H1 (cell line): ENCODE measurements around the gene CCDC141. TPM values are rescaled to one million over a fixed set of nuclear protein-coding genes. Genes with fewer than 3 reads are reported as not detected.

ENCODE experiments used
- CBX8 ChIP-seq: fragments of 300-800, 300-1000 bp; sonication (generic); IDR thresholded peaks from 2 replicates; pipeline ENCODE4 v1.7.1; 2016; ENCODE audit warnings: low read depth, low read length, borderline replicate concordance
- CEBPB ChIP-seq: IDR thresholded peaks from 2 replicates; pipeline ENCODE4 v1.6.1; 2012; ENCODE audit warnings: low read depth, low read length
- CHD2 ChIP-seq: IDR thresholded peaks from 2 replicates; pipeline ENCODE4 v1.6.1; 2012; ENCODE audit warnings: low read length, improper control_type of control experiment
- CHD7 ChIP-seq: fragments of 300-600 bp; sonication (generic); IDR thresholded peaks from 2 replicates; pipeline ENCODE4 v1.7.1; 2012; ENCODE audit warnings: low read length, moderate library complexity, mild to moderate bottlenecking, inconsistent platforms; ENCODE audit not compliant: insufficient replicate concordance
- KDM5A ChIP-seq: fragments of 200-600 bp; IDR thresholded peaks from 2 replicates; pipeline ENCODE4 v1.7.1; 2012; ENCODE audit warnings: mild to moderate bottlenecking, low read length, inconsistent platforms, mixed read lengths
- RBBP5 ChIP-seq: IDR thresholded peaks from 2 replicates; pipeline ENCODE4 v1.7.1; 2012; ENCODE audit warnings: low read depth, mild to moderate bottlenecking, inconsistent platforms, low read length, moderate library complexity, borderline replicate concordance
- SP1 ChIP-seq: IDR thresholded peaks from 2 replicates; pipeline ENCODE4 v1.6.1; 2011; ENCODE audit warnings: low read depth, low read length
- SUZ12 ChIP-seq: fragments of 200-600 bp; sonication (generic); IDR thresholded peaks from 2 replicates; pipeline ENCODE4 v1.6.1; 2012; ENCODE audit warnings: mild to moderate bottlenecking, inconsistent platforms, low read length, moderate library complexity, mixed read lengths
- TBP ChIP-seq: IDR thresholded peaks from 2 replicates; pipeline ENCODE4 v1.6.1; 2011; ENCODE audit warnings: low read depth, low read length, improper control_type of control experiment
- polyA plus RNA-seq, 7 experiments: library from polyadenylated mRNA; depleted of rRNA in 3 of 7; stranded (reverse) in 5 of 7; unstranded in 2 of 7; fragments of >200 nt in 5 of 7; fragments of 200-250 nt in 2 of 7; gene quantifications; 1 replicate in 5 of 7; 2 replicates in 1 of 7; 4 replicates in 1 of 7; pipeline versions ENCODE4 v1.2.1 to v1.2.3, GENCODE V29; 2011 to 2013; ENCODE audit warnings: missing spikeins in 2 of 7, mixed read lengths in 2 of 7
- total RNA-seq: library from RNA; stranded (reverse); fragmentation: NEBNext Ultra II Directional; extraction: Animal tissue kit (Norgen Biotek cat#: 25700); gene quantifications from 2 replicates; pipeline ENCODE4 v1.2.1, GENCODE V29; 2021
- TF ChIP-seq, protein P1 (sequence below): IDR thresholded peaks from 2 replicates; pipeline ENCODE4 v1.6.1; 2012; ENCODE audit warnings: low read length, inconsistent platforms

The CCDC141 gene
- total and polyA plus RNA-seq, 2 of the 8 experiments (the other 6 are each of a cell fraction or from before 2014, with no cell fraction given) = 0.56 to 21.6 TPM

DNA sequence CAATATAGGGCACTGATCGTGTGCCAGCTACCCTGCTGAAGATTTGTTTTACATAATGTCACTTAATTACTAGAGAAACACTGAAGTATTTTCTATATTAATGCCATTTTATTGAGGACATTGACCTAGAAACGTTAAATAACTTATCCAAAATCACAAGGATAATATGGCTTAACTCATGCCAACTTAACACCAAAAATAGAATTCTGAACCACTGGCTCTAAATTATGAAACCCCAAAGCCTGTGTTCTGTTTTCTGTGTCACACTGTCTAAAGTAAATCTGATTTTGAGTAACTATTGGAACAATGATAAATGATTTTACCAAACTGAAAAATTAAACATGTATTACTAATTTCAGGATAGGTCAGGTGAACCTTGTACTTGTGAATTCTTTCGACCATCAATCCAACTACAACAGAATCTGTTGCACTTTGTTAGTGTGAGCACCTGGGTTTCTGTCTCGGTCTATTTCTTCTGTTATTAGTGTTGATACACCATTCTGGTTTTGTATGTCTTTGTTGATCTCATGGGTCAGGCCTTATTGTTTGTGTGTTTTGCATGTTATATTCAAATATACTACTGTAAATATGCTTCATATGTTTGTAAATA is 48.2 kb upstream of the CCDC141 start (continued):
- no peak for TF ChIP-seq CHD7
- no peak for TF ChIP-seq KDM5A
- no peak for TF ChIP-seq CBX8
- TF ChIP-seq SUZ12 = no peak
- TF ChIP-seq, protein P1, sequence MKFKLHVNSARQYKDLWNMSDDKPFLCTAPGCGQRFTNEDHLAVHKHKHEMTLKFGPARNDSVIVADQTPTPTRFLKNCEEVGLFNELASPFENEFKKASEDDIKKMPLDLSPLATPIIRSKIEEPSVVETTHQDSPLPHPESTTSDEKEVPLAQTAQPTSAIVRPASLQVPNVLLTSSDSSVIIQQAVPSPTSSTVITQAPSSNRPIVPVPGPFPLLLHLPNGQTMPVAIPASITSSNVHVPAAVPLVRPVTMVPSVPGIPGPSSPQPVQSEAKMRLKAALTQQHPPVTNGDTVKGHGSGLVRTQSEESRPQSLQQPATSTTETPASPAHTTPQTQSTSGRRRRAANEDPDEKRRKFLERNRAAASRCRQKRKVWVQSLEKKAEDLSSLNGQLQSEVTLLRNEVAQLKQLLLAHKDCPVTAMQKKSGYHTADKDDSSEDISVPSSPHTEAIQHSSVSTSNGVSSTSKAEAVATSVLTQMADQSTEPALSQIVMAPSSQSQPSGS = no peak
- no peak for TF ChIP-seq RBBP5
- TF ChIP-seq CEBPB = no peak
- TF ChIP-seq CHD2 = no peak
- TF ChIP-seq TBP = no peak
- no peak for TF ChIP-seq SP1
